ENCODE results near the gene HOXB4. TPM values are rescaled to one million over a fixed set of nuclear protein-coding genes. Genes with fewer than 3 reads are reported as not detected.

Gene HOXB4
- total and polyA plus RNA-seq, 4 donors, result 1.4 to 6.7 (median 2.6) TPM

DNA sequence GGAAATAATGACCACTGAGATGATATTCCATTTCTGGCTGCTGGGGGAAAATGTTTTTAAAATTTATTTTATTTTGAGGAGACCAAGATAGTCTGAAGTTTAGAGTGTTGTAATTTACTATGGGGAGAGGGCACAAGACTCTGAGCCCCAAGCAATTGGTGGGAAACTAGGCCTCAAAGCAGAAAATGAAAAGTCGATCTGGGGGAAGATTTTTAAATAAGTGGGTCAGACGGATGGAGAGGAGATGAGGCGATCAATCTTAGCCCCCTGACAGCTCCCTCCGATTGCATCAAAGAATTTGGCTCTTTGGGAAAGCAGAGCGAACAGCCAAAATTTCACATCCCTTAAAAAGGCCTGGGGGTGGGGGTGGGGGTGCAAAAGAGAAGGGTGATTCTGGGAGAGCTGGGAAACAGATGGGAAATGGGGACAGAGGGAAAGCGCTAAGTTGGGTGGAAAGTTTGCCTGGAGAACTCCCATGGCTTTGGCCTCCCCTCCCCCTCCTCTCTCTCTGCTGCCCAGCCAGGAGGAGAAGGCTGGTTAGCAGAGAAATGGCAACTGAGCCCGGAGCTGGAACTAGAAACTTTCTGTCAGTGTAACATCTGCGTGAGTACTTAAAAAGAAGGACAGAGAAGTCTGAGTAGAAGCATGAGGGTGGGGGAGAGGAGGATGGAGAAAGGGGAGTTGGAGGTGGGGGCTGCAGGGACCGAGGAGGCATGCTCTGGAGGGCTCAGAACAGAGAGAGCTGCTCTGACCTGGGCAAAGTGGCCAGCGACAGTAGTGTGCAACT, 31.8 kb downstream of the HOXB4 start:
- DNase-seq (peak; percentile 79 to 95 (median 89)), ATAC-seq (ENCODE audit: insufficient read depth, low FRiP score) (no peak)
- TF ChIP-seq, protein P1, sequence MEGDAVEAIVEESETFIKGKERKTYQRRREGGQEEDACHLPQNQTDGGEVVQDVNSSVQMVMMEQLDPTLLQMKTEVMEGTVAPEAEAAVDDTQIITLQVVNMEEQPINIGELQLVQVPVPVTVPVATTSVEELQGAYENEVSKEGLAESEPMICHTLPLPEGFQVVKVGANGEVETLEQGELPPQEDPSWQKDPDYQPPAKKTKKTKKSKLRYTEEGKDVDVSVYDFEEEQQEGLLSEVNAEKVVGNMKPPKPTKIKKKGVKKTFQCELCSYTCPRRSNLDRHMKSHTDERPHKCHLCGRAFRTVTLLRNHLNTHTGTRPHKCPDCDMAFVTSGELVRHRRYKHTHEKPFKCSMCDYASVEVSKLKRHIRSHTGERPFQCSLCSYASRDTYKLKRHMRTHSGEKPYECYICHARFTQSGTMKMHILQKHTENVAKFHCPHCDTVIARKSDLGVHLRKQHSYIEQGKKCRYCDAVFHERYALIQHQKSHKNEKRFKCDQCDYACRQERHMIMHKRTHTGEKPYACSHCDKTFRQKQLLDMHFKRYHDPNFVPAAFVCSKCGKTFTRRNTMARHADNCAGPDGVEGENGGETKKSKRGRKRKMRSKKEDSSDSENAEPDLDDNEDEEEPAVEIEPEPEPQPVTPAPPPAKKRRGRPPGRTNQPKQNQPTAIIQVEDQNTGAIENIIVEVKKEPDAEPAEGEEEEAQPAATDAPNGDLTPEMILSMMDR (IDR thresholded peaks at IDR 0.05; ENCODE audit: control extremely low read depth, extremely low read depth), result no peak
- H3K4me1 ChIP-seq (ENCODE audit: control insufficient read depth in 5 of 5, insufficient read depth in 5 of 5, low read length in 5 of 5), result peaks cover 0 to 53% (median 7%) of the 10 kb centered on the region in 5 donors
- peak overlapping the region in 1 of 2 donors; percentile 12 for H3K27ac ChIP-seq (ENCODE audit: low read depth in 1 of 2, low read length in 1 of 2)
- H3K27me3 ChIP-seq (ENCODE audit: control insufficient read depth in 3 of 3, insufficient read depth in 3 of 3, low read length in 2 of 3), result peaks cover 0 to 68% (median 1%) of the 10 kb centered on the region in 3 donors
- no peak overlapping the region for H3K4me3 ChIP-seq
- H3K36me3 ChIP-seq (ENCODE audit: control insufficient read depth in 4 of 4, insufficient read depth in 4 of 4, low read length in 4 of 4), result peaks cover 0 to 27% (median 4%) of the 10 kb centered on the region in 4 donors
- peak overlapping the region; percentile 37 to 63 for H3K9ac ChIP-seq (ENCODE audit: insufficient read depth in 1 of 2, low read length in 2 of 2)
- WGBS, 2 donors, result 34 to 41% methylated on average over 10 of the region's 10 CpGs
- H3K9me3 ChIP-seq (ENCODE audit: control insufficient read depth in 4 of 4, insufficient read depth in 3 of 4, low read length in 3 of 4), result no peaks in the 10 kb centered on the region

DNA sequence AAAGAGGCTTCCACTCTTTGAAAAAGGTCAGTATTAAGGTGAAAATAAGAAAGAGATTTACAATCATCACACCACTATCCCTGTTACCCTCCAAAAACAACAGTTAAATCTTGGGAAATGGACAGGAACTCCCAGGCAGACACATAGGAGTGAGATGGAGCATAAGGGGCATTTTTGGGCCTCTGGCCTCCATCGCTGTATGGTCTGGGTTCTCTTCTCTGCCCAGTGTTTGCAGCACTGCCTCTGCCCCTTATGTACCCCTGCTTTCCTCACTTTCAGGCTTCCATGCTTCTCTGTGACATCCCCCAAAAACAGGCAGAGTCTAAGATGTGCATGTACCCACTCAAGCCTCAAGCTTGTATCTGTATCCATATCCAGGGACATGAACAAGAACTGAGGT, 32.6 kb downstream of the HOXB4 start:
- Histone ChIP-seq H3K4me3 (no peak overlapping the region), H3K36me3 (ENCODE audit: control insufficient read depth in 4 of 4, insufficient read depth in 4 of 4, low read length in 4 of 4) (peaks cover 0 to 27% (median 4%) of the 10 kb centered on the region in 4 donors), H3K9me3 (ENCODE audit: control insufficient read depth in 4 of 4, insufficient read depth in 3 of 4, low read length in 3 of 4) (no peaks in the 10 kb centered on the region), H3K9ac (ENCODE audit: insufficient read depth in 1 of 2, low read length in 2 of 2) (peak overlapping the region in 1 of 2 donors; percentile 63), H3K27ac (ENCODE audit: low read depth in 1 of 2, low read length in 1 of 2) (peak overlapping the region in 1 of 2 donors; percentile 37), H3K27me3 (ENCODE audit: control insufficient read depth in 3 of 3, insufficient read depth in 3 of 3, low read length in 2 of 3) (peaks cover 0 to 72% (median 3%) of the 10 kb centered on the region in 3 donors), H3K4me1 (ENCODE audit: control insufficient read depth in 5 of 5, insufficient read depth in 5 of 5, low read length in 5 of 5) (peaks cover 0 to 55% (median 7%) of the 10 kb centered on the region in 5 donors)
- 88 to 92% methylated on average over 1 of the region's 1 CpG for WGBS, 2 donors
- ATAC-seq (ENCODE audit: insufficient read depth, low FRiP score) (no peak), DNase-seq (peak in 2 of 3 donors; percentile 10 to 47)
- TF ChIP-seq, protein P1 (IDR thresholded peaks at IDR 0.05; ENCODE audit: control extremely low read depth, extremely low read depth), result no peak

DNA sequence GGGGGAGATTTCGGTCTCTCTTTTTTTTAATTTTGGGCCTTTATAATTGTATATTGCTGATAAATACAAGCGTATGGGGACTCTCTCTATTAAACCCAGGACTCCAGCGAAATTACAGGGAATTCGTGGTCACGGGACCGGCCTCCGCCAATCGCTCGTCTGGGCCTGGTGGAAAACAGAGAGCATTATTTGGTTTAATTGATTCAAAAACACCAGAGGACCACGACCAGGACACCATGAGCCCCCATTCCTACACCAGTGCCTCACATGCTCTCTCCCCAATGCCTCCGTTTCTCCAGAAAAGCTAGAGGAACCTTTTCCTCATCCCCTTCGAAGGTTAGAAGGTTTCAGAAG, 33.2 kb downstream of the HOXB4 start, which contains the start of gene HOXB2:
TSS of gene HOXB2 (minus strand) at position 88 of the 354 bp plus-strand sequence. CDS start 198 bp downstream, outside the sequence.
- ATAC-seq (ENCODE audit: insufficient read depth, low FRiP score) (no peak), DNase-seq (no peak)
- Histone ChIP-seq H3K4me3 (peak within 1 kb of the TSS; percentile 35), H3K4me1 (ENCODE audit: control insufficient read depth in 5 of 5, insufficient read depth in 5 of 5, low read length in 5 of 5) (peaks cover 0 to 55% (median 5%) of the 10 kb centered on the region in 5 donors), H3K36me3 (ENCODE audit: control insufficient read depth in 4 of 4, insufficient read depth in 4 of 4, low read length in 4 of 4) (peaks cover 0 to 22% (median 3%) of the 10 kb centered on the region in 4 donors), H3K27me3 (ENCODE audit: control insufficient read depth in 3 of 3, insufficient read depth in 3 of 3, low read length in 2 of 3) (peaks cover 0 to 72% (median 3%) of the 10 kb centered on the region in 3 donors), H3K27ac (ENCODE audit: low read depth in 1 of 2, low read length in 1 of 2) (peak within 1 kb of the TSS; percentile 76), H3K9me3 (ENCODE audit: control insufficient read depth in 4 of 4, insufficient read depth in 3 of 4, low read length in 3 of 4) (no peaks in the 10 kb centered on the region), H3K9ac (ENCODE audit: insufficient read depth in 1 of 2, low read length in 2 of 2) (peak within 1 kb of the TSS; percentile 76 to 95)
- WGBS, 2 donors, result 18 to 25% methylated on average over 12 of the region's 12 CpGs
- TF ChIP-seq, protein P1 (IDR thresholded peaks at IDR 0.05; ENCODE audit: control extremely low read depth, extremely low read depth), result no peak
